NCI-H345 treated with DMSO at 0.1 percent for 48 hours (cell line): Measurements from ENCODE around the gene CNDP2.

Source experiments
- DNase-seq: peaks from one replicate; lab custom pipeline; 2025; ENCODE audit not compliant: unreplicated experiment; lab: John Stamatoyannopoulos, UW

The CNDP2 gene

DNA sequence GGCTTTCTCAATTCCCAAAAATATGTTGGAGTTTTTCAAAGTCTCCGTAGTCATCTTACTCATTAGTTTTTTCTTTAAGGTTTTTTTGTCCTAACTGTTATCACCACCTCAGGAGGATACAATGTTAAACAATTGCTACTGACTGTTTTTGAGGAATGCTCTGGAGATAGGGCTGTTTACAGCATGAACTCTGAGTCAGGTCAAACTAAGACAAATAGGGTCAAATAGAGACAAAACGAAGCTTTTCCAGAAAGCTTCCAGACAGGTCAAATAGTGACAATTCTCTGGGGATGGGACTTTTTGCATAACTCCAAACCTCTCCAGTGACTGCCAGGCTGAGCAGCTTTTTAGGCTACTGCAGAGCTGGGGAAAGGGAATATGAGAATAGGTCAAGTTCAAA lies 23.9 kb upstream of the CNDP2 start:
- no peak for DNase-seq

DNA sequence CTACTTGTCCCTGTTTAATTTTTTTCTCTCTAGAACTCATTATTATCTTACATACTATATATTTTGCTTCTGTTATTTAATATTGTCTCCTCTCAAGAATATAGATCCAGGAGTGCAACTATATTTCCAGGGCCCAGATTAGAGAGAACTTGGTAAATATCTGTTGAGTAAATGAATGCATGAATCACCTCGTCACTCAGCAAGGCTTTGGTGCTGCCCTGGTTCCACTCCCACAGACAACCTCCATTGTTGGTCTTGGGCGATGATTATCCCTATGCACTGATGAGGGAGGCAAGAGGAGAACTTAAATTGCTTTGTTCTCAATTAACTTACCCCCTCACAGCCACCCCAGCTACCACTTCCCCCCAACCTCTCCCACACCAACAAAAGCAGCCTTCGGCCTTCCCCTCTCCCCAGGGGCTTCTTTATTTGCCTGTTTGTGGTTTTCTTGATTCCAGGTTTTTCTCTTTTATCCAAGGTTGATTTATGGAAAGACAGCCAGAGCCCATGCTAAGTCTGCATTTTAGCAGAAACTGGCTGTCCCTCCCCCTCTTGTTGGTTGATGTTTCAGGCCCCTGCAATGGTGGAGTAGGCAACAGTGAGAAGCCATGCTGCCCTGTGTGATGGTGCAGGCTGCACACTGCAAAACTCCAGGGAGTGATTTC lies 22.1 kb upstream of the CNDP2 start:
- DNase-seq: no peak

DNA sequence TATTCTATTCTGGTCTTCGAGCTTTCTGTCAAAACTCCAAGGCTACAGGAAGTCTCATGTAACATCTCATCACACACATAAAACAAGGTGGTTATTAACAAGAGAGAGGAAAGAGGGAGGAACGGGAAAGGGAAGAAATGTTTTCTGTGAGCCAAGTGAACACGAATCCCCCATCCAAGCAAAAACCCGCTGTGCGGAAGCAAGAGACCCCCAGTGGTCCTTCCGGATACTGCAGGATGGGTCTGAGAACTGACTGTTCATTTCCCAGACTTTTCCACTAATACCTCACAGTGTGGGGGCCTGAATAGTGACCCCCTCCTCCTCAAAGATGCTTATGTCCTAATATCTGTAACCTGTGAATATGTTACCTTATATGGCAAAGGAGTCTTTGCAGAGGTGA lies 20.0 kb upstream of the CNDP2 start:
- DNase-seq: no peak

DNA sequence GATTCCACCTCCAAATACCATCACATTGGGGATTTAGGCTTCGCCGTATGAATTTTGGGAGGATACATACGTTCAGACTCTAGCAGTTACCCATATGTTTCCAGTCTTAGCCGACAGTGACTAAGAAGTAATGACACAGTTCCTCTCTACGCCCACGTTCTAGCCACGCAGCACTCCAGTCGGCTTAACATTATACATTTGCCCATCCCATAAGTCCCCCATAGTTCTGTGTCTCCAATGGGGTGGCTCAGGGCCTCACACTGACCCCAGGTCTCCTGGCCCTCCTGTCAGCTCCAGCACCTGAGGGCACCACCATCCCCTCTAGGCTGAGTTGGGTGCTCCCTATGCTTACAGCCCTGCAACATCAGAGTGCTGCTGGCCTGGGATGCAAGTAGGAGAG lies 18.4 kb upstream of the CNDP2 start:
- no peak for DNase-seq

DNA sequence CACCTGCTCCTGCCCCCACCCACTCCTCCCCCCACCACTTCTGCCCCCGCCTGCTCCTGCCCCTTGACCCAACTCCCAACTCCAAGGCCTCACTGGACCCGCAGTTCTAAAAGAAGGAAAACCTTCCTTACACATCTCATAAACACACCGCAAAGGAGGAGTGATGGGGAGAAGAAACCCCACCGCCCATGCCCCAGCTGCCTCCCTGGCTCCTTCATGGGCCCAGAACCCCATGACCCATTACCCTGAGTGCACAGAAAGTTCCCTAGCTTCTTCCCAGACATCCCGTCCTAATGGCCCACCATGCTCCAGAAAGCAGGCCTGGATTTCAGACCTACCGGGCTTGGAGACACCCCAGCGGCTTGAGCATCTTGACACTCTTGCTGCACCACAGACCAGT lies 17.8 kb upstream of the CNDP2 start:
- DNase-seq: no peak

DNA sequence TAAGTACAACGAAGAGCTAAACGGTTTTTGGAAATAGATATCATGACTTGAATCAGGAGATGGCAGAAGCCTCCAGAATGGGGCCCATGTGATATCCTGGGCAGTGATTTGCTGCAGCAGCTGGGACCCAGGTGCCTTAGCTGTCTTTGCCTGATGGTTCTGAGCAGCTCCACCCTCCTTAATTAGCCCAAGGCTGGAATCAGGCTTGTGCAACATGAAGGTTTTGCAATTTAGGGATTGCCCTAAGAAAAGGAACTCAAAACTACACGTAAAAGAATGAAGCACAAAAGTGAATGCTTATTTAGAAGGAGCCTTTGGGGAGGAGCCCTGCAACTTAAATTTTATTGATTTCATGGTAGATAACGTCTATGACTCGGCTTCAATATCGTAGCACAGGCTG lies 17.3 kb upstream of the CNDP2 start:
- DNase-seq: no peak

DNA sequence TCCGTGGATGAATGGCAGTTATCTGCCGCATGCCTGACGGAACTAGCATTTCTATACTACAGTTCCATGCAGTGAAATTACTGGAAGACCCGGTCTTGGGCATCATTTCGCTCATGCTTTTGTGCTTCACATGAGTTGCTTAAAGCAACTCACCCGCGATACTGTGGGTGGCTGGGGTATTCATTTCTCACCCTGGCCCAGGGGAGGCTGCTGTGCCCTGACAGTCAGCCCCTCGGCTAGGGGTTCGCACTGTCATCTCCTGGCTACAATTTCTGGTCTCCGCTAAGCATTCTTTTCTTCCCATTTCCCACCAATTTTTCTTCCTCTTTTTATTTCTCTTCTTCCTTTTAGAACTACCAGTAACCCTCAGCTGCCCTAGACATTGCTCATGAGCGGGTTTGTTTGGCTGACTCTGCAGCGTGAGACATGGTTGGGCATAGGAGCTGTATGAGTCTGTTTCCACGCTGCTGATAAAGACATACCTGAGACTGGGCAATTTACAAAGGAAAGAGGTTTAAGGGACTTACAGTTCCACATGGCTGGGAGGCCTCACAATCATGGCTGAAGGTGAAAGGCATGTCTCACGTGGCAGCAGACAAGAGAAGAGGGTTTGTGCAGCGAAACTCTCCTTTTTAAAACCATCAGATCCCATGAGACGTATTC lies 16.5 kb upstream of the CNDP2 start:
- no peak for DNase-seq

DNA sequence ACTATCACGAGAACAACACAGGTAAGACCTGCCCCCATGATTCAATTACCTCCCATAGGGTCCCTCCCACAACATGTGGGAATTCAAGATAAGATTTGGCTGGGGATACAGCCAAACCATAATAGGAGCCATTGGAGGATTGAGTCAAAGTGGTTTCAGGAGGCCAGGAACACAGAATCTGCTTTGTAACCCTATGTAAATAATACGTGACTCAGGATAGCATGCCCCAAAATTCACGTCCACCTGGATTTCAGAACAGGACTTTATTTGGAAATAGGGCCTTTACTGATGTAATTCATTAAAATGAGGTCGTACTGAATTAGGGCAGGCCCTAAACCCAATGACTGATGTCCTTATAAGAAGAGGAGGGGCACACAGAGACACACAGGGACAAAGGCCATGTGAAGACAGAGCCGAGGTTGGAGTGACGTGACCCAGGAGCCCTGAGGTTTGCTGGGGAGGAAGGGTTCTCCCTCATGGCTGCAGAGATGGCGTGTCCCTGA lies 16.0 kb upstream of the CNDP2 start:
- no peak for DNase-seq

DNA sequence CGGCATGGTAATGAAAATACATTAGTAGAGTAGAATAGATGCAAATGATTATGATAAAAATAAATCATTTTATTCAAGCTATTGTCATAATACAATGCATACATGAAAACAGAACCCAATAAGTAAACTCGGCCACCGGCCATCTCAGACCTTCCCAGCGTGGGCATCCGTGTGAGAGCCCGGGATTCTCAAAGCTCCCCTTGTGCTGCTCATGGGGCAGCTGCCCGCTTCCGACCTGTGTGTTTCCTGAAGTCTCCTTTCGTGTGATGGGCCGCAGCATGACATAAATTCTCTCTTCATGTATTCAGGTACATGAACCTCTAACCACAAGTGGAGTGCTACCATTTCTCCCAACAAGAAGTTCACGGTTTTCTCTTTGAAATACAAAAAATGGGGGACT lies 13.5 kb upstream of the CNDP2 start:
- DNase-seq: no peak

DNA sequence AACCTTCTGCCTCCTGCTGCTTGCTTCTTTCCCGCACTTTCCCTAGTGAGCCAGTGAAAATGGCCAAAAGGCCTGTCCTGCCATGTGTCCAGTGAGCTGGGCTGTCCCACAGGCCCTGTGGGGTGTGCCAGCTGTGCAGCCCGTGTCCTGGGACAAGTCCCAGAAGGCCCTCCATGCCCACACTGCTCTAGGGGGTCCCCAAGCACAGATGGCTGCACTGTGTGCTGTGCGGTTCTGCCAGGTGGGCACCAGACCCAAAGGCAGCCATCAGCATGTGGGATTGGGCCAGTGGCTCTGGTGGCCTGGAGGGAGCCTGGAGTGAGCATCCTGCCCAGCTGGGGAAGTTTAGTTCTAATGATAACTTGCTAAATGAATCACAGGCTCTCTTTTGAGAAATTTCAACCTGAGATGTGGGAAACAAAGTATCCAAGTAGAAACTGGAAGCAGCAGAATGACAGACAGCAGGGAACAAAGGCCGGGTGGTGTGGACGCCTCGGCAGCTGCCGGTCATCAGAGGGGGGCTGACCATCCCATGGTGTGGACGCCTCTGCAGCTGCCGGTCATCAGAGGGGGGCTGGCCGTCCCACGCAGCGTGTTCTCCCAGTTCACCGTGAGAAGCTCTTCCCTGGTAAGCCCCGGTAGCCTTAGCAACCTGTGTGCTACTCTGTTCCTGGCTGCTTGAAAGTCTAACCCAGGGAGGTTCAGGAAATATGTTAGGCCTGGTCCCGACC lies 9.9 kb upstream of the CNDP2 start:
- DNase-seq: no peak

DNA sequence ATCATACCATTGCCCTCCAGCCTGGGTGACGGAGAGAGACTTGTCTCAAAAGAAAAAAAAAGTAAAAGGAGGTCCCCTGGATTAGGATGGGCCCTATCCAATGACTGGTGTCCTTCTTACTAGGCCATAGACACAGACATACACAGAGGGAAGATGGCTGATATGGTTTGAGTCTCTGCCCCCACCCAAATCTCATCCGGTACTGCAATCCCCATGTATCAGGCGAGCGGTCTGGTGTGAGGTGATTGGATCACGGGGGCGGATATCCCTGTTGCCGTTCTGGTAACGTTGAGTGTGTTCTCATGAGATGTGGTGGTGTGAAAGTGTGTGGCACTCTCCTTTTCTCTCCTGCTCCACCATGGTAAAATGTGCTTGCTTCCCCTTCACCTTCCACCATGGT lies 7.8 kb upstream of the CNDP2 start:
- no peak for DNase-seq

DNA sequence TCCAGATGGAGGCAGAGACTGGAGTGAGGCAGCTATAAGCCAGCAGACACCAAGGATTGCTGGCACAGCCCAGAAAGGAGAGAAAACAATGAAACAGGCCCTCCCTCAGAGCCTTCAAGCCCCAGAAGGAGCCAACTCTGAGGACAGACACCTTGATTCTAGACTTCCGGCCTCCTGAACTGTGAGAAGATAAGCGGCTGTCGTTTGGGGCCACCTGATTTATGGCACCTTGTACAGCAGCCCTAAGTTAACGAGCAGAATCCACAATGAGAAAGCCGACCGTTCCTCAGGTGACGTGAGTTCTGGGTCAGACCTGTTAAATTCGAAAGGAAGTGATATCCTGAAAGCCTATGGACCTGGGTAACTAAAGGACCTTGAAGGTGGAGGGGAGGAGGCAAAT lies 7.3 kb upstream of the CNDP2 start:
- DNase-seq: no peak

DNA sequence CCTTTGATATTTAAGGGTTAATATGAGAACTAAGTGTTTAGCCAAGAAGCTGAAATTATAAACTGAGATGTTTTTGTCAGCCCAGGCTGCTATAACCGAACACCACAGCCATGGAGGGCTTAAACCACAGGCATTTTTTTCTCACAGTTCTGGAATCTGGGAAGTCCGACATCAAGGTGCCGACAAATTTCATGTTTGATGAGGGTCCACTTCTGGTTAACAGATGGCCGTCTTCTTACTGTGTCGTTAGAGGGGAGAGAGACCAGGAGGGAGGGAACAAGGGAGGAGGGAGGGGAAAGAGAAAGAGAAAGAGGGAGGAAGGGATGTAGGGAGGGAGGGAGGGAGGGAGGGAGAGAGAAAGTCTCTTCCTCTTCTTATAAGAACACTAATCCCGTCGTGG lies 6.5 kb upstream of the CNDP2 start:
- no peak for DNase-seq

DNA sequence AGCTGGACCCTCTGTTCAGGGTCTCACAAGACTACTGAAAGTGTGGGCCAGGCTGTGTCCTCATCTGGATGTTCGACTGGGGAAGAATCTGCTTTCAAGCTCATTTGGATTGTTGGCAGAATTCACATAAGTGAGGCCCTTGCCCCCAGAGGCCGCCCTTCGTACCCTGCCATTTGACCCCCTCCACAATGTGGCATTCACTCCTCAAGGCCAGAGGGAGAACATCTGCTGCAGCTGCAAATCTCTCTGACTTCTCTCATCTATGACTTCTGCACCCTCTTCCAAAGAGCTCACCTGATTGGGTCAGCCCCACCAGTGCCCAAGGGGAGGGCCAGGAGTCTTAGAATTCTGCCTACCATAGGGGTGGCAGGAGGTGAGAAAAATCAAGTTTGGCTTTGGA lies 3.9 kb upstream of the CNDP2 start:
- no peak for DNase-seq

DNA sequence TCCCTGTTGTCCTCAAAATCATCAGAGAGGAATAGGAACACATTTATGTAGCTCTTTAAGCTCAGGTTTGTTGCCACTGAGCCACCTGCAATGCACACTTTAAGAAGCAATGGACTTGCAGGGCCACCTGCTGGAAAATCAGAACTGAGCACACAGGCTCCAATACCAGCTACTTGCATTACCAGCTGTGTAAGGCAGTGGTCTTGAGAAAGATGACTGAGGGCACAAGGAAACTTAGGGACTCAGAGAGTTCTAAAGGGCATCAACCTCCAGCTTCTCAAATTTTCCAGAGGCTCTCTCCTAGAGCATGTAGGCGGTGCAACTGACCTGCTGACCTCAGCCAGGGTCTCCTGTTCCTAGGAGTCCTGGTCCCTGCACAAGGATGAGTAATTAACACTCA lies 2.5 kb upstream of the CNDP2 start:
- DNase-seq: peak; percentile 53

DNA sequence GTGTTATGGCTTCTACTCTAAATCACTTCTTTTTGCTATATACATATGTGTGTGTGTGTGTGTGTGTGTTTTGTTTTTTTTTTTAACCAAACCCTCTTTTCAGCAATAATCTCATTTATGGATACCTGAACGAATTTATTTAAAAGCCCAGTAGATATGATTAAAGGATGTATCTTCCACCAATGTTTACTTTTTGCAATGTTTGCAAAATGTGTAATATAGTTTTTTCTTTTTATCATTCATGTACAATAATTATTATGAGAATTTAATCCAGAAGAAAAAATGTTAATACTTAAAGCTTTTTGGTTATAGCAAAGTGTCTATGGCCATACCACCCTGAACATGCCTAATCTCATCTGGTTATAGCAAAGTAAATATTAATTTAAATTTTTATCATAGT lies 1.6 kb upstream of the CNDP2 start:
- no peak for DNase-seq

DNA sequence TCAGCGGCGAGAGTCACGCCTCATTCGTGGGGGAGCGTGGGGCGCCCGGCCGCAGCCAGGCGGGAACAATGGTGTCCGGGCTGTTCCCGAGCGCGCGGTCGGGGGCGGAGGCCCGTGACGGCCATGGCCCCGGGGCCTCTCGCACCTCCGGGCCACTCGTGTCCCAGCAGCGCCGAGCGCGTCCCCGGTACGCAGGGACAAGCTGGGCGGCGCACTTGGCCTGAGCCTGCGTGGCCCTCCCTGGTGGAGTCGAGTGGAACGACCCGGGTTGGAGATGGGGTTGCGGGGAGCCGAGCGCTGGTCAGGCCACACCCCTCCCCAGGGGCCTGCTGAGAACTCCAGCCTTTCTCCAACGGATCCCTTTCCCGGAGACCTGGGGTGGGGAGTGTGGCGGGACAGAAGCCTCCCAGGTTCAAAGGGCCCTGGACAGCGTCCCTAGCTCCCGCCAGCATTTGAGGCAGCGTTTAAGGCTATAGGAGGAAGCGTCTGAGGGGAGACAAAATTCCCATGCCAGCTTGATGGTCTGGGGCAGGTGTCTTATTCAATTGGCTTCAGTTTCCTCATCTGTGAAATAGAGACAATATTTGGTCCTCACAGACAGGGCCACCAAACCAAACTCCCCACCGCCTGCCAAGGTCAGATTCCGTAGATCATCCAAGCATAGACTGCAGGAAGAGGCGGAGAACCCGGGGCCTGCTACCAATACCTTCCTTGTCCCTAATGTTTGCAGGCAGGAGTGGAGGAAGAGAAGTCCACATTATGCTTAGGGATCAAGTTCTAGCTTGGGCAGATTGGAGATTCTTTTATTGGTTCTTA lies 553 bp downstream of the CNDP2 start:
- no peak for DNase-seq

DNA sequence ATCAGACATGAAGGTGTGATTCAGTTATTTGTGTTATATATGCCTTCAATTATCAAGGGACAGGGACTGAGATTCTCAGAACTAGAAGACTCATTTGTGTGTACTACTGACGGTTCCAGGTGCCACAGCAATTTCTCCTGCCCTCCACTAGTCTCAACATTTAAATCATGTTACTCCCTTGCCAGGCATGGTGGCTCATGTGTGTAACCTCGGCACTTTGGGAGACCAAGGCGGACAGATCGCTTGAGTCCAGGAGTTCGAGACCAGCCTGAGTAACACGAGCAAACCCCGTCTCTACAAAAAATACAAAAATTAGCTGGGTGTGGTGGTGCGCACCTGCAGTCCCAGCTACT lies 1.1 kb downstream of the CNDP2 start:
- DNase-seq: no peak

DNA sequence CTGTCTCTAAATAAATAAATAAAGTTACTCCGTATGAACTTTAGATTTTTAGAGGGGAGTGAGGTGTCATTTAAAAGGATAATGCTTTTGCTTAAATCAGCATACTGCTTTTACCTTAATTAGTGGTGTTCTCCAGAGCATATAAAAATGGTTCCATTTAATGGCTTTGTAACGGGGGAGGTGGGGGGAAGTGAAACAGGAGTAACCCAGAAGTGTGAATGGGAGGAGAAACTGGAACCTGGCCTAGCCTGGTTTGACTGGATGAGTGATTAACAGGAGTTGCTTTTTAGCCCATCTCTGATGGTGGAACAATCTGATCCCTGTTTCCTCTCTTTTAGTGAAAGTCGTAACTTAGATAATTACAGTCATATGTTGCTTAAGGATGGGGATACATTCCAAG lies 1.6 kb downstream of the CNDP2 start:
- DNase-seq: no peak

DNA sequence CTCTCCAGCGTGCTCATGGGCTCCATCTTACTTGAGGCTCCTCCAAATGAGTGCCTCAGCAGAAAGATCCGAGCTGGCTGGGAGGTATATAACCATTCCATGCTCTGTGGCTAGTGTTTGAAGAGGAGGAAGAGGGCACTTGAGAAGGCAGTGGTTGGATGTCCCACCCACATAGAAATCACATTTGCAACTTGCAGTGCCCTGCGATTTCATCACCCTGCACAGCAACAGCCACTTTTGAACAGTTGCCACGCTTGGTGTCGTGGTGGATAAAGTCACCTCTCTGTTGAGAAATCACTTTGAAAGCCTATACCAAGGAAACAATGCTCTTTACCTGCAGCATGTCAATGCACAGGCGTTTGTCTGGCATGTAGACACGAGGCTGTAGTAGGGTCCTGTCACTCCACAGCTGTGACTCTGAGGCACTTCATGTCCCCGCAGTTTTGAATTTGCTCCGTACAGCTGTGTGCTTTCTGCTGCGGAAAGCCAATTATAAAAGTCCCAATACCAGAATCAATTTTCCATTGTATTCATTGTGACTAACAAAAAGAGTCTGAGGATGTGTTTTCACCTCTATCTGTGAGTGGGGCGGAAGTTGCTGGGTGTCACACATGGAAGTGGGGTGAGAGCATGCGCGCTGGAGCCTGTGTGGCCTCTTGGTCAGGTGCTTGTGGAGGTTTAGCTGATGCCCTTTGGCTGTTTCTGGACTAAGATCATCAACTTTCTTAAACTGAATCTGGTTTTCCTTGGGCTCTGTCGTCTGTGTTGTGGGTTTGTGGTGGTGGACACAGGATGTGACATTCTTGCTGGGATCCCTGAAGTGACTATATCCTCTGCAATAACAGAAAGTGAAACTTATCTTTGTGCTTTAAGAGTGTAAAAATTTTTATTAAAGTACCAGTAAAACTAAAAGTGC lies 2.8 kb downstream of the CNDP2 start:
- no peak for DNase-seq

DNA sequence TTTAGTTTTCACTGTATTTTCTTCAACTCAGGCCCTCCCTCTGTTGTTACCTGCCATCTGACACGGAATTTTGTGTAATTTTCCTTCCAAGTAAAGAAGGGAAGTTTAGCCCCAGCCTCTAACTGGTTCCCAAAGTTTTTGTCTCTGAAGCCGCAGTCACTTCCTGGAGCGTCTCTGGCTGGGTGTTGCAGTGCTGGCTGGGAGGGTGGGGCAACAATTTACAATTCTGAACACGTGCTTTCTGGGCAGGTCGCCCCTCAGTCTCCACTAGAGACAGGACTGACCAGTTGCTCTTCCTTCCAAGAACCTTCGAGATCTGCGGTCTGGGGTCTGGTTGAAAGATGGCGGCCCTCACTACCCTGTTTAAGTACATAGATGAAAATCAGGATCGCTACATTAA lies 3.5 kb downstream of the CNDP2 start:
- DNase-seq: no peak
